BJ (cell line): ENCODE measurements around the gene RGL4. TPM values are rescaled to one million over a fixed set of nuclear protein-coding genes. Genes with fewer than 3 reads are reported as not detected.

ENCODE experiments used
- CTCF ChIA-PET: fragments of 350-600 bp; formaldehyde crosslinking; extraction: SDS; loops from one replicate; lab custom pipeline; 2021; ENCODE audit warnings: antibody characterized with exemption, inconsistent platforms; lab: Yijun Ruan, JAX
- POLR2A ChIA-PET: fragments of 300-600 bp; sonication (Branson Sonifier 250); formaldehyde crosslinking; extraction: SDS; loops from one replicate; lab custom pipeline; 2021; ENCODE audit warnings: antibody characterized with exemption; lab: Charles Lee
- DNase-seq: peaks from one replicate; pipeline ENCODE4 v3.0.0-alpha.2; 2011; ENCODE audit warnings: low read depth
- H3K27me3 ChIP-seq: 2 replicates; pipeline ENCODE4 v1.6.0; 2011; ENCODE audit warnings: low read length; ENCODE audit not compliant: control insufficient read depth, insufficient read depth
- H3K36me3 ChIP-seq: 2 replicates; pipeline ENCODE4 v1.5.1; 2011; ENCODE audit warnings: low read length; ENCODE audit not compliant: control insufficient read depth, insufficient read depth
- H3K4me3 ChIP-seq: 2 replicates; pipeline ENCODE4 v1.5.1; 2011; ENCODE audit warnings: low read depth, mild to moderate bottlenecking, control low read depth, low read length
- polyA plus RNA-seq: library from polyadenylated mRNA; depleted of rRNA; stranded (reverse); fragments of >200 nt; gene quantifications from 2 replicates; pipeline ENCODE4 v1.2.3, GENCODE V29; 2011
- TF ChIP-seq, protein P1 (sequence below): IDR thresholded peaks from 2 replicates; pipeline ENCODE4 v1.5.1; 2011; ENCODE audit warnings: low read depth, mild to moderate bottlenecking, control low read depth, inconsistent platforms, low read length, moderate library complexity; ENCODE audit not compliant: insufficient read depth

RGL4 gene
- polyA plus RNA-seq, 1 experiment, result not detected

DNA sequence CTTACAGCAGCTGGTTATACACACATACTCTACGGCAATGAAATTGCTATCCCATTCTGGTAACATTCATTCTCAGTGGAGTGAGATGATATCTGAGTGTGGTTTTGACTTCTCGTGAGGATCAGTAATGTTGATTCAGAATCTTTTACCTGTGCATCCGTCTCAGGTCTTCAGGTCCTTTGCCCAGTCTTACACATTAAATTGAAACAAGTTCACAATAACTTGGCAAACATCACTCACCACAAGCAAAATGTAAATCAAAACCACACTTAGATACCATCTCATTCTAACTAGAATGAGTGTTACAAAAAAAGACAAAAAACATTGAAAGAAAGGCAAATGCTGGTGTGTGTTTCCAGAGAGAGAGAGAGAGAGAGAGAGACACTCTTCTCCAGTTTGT, 14.0 kb downstream of the RGL4 start:
- TF ChIP-seq, protein P1, sequence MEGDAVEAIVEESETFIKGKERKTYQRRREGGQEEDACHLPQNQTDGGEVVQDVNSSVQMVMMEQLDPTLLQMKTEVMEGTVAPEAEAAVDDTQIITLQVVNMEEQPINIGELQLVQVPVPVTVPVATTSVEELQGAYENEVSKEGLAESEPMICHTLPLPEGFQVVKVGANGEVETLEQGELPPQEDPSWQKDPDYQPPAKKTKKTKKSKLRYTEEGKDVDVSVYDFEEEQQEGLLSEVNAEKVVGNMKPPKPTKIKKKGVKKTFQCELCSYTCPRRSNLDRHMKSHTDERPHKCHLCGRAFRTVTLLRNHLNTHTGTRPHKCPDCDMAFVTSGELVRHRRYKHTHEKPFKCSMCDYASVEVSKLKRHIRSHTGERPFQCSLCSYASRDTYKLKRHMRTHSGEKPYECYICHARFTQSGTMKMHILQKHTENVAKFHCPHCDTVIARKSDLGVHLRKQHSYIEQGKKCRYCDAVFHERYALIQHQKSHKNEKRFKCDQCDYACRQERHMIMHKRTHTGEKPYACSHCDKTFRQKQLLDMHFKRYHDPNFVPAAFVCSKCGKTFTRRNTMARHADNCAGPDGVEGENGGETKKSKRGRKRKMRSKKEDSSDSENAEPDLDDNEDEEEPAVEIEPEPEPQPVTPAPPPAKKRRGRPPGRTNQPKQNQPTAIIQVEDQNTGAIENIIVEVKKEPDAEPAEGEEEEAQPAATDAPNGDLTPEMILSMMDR, result no peak

DNA sequence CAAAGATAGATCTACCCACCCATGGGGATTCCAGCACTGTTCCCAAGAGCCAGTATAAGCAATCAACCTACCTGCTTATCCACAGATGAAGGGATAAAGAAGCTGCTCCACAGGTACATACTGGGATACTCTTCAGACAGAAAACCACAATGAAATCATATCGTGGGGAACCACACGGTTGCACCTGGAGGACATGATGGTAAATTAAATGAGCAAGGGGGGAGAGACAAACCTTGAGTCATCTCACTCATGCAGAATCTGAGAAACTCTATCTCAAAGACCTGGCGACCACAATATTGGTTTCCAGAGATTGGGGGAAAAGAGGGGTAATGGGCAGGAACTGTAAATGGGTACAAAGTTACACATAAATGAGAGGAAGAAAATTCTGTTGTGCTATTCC, 14.5 kb downstream of the RGL4 start:
- no peak overlapping the region for H3K4me3 ChIP-seq
- CTCF ChIA-PET, result no interaction called here
- TF ChIP-seq, protein P1, result no peak
- POLR2A ChIA-PET, result no interaction called here
- H3K36me3 ChIP-seq, result peaks cover 5% of the 10 kb centered on the region
- H3K27me3 ChIP-seq, result no peaks in the 10 kb centered on the region
- DNase-seq, result no peak

More for the DNA sequence above, 14.0 kb downstream of the RGL4 start:
- H3K36me3 ChIP-seq, result peaks cover 7% of the 10 kb centered on the region
- DNase-seq, result no peak
- ChIA-PET CTCF (no interaction called here), POLR2A (no interaction called here)
- H3K27me3 ChIP-seq, result no peaks in the 10 kb centered on the region
- H3K4me3 ChIP-seq, result no peak overlapping the region

DNA sequence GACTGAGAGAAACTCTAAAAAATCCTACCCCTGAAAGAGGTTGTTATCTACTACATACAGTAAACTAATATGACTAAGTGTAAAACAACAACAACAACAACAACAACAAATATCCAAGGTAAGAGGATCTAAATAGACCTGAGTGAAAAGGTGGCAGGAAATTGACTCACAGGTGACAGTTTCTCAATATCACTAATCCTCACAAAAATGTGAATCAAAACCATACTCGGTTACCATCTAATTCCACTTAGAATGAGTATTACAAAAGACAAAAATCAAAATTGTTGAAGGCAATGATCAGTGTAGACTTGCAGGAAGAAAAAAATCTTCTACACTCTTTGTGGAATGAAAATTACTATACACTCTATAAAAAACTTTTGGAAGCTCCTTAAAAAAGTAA, 17.5 kb downstream of the RGL4 start:
- TF ChIP-seq, protein P1, result no peak
- Histone ChIP-seq H3K36me3 (peaks cover 9% of the 10 kb centered on the region), H3K4me3 (no peak overlapping the region), H3K27me3 (no peaks in the 10 kb centered on the region)
- ChIA-PET CTCF (no interaction called here), POLR2A (no interaction called here)
- no peak for DNase-seq

DNA sequence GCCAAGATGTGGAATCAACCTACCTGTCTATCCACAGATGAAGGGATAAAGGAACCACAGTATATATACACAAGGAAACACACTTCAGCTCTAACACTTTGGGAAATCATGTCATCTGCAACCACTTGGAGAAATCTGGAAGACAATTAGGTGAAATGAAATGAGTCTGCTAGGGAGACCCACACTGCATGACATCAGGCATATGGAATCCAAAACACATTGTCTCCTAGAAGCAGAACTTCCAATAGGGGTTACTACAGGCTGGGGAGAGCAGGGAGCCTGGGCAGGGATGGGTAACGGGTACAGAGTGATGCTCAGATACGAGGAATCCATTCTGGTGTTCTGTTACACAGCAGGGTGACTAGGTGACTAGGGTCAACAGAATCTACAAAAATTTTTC, 18.3 kb downstream of the RGL4 start:
- TF ChIP-seq, protein P1, result no peak
- DNase-seq, result peak; percentile 31
- H3K27me3 ChIP-seq, result no peaks in the 10 kb centered on the region
- CTCF ChIA-PET, result no interaction called here
- H3K36me3 ChIP-seq, result peaks cover 13% of the 10 kb centered on the region
- no peak overlapping the region for H3K4me3 ChIP-seq
- POLR2A ChIA-PET, result no interaction called here

GRCh38 chr22:23712256-23712655, 21.4 kb downstream of the RGL4 start:
- peaks cover 13% of the 10 kb centered on the region for H3K36me3 ChIP-seq
- POLR2A ChIA-PET, result no interaction called here
- CTCF ChIA-PET, result interaction anchor here (1.1 to 2.1 kb wide), 2 partner anchors 19 to 137 kb away, joined by 3 to 5 read pairs; no protein-coding TSS in a partner anchor

More at GRCh38 chr22:23712256-23712655, 21.4 kb downstream of the RGL4 start:
- H3K4me3 ChIP-seq, result no peak overlapping the region
- H3K27me3 ChIP-seq, result no peaks in the 10 kb centered on the region
- TF ChIP-seq, protein P1, result no peak
- DNase-seq, result no peak
